RWPE1 (cell line): ENCODE results near the gene NELFE.
"Not testable (repeated sequence)": the region's sequence is repeated elsewhere in the genome, so short reads cannot be mapped to it uniquely, and the experiment has no call there.

ENCODE experiments used
- CTCF ChIA-PET: fragments of 350-600 bp; sonication (Branson Sonifier 250); formaldehyde crosslinking; extraction: SDS; loops from one replicate; lab custom pipeline; 2021; lab: Yijun Ruan, JAX
- POLR2A ChIA-PET: fragments of 400-600 bp; formaldehyde crosslinking; extraction: SDS; loops from one replicate; lab custom pipeline; 2020; ENCODE audit warnings: antibody characterized with exemption; ENCODE audit not compliant: low non-redundant PET; lab: Yijun Ruan, JAX
- DNase-seq: peaks from one replicate; pipeline ENCODE4 v3.0.0; 2012; ENCODE audit warnings: low spot score
- H3K27ac ChIP-seq: fragments of 450-650 bp; 2 replicates; pipeline ENCODE4 v1.5.1; 2017
- TF ChIP-seq, protein P1 (sequence below): fragments of 450-650 bp; conservative IDR thresholded peaks from 2 replicates; pipeline ENCODE4 v1.5.1; 2017; ENCODE audit warnings: low read depth, mild to moderate bottlenecking

The NELFE gene

DNA sequence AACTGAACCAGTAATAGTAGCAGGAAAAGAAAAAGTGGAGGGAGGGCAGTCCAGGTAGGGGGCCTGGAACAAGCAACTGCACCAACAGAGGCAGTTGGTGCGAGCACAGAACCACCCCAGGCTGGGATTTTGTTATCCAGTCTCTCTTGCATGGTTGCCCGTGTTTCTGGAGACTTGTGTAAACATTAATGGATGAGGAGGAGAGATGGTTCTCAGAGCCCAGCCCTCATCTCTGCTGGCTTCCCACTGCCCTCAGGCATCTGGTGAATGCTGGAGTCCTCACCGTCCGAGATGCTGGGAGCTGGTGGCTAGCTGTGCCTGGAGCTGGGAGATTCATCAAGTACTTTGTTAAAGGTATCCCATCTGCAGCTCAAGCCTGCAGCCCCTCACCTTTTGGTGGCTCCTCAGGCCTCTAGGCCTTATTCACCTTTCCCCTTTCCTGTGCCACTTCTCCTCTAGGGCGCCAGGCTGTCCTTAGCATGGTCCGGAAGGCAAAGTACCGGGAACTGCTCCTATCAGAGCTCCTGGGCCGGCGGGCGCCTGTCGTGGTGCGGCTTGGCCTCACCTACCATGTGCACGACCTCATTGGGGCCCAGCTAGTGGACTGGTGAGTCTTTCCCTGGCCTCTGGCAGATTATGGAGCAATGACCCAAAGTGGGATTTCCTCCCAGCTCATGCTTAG, 21.6 kb upstream of the NELFE start:
- peak overlapping the region; percentile 27 for H3K27ac ChIP-seq
- CTCF ChIA-PET, result interaction anchor here (0.6 kb wide), 3 partner anchors 70 to 287 kb away, joined by 3 read pairs; no protein-coding TSS in a partner anchor
- DNase-seq, result not testable (repeated sequence)
- POLR2A ChIA-PET, result interaction anchor here (0.6 kb wide), 1 partner anchor 293 kb away, joined by 5 read pairs; no protein-coding TSS in a partner anchor

- no peak for DNase-seq
- ChIA-PET CTCF (interaction anchor here (0.6 kb wide), 3 partner anchors 69 to 287 kb away, joined by 3 to 4 read pairs (median 3); no protein-coding TSS in a partner anchor), POLR2A (interaction anchor here (0.6 kb wide), 1 partner anchor 292 kb away, joined by 5 read pairs; no protein-coding TSS in a partner anchor)
- H3K27ac ChIP-seq, result peak overlapping the region; percentile 25; the same call in 1 of the 2 replicates
- TF ChIP-seq, protein P1, sequence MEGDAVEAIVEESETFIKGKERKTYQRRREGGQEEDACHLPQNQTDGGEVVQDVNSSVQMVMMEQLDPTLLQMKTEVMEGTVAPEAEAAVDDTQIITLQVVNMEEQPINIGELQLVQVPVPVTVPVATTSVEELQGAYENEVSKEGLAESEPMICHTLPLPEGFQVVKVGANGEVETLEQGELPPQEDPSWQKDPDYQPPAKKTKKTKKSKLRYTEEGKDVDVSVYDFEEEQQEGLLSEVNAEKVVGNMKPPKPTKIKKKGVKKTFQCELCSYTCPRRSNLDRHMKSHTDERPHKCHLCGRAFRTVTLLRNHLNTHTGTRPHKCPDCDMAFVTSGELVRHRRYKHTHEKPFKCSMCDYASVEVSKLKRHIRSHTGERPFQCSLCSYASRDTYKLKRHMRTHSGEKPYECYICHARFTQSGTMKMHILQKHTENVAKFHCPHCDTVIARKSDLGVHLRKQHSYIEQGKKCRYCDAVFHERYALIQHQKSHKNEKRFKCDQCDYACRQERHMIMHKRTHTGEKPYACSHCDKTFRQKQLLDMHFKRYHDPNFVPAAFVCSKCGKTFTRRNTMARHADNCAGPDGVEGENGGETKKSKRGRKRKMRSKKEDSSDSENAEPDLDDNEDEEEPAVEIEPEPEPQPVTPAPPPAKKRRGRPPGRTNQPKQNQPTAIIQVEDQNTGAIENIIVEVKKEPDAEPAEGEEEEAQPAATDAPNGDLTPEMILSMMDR, result no peak
These were observed 20.6 kb upstream of the NELFE start for GRCh38 chr6:31979238-31979898.

DNA sequence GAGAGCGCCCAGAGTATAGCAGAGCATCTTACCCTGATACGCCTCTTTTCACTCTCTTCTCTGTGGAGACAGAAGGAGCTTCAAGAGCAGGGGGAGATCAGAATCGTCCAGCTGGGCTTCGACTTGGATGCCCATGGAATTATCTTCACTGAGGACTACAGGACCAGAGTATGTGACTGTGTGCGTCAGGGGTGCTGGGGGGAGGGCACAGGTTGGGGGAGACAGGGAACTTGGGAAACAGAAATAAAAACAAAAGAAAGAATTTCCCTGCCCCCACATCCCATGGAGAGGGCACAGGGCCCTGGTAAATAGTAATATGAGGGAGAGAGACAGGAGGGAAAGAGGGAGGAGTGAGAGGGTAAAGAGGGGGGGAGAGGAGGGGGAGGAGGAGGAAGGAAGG, 20.1 kb upstream of the NELFE start:
- DNase-seq, result no peak
- TF ChIP-seq, protein P1, result no peak
- CTCF ChIA-PET, result interaction anchor here (0.6 kb wide), 1 partner anchor 148 kb away, joined by 4 read pairs; no protein-coding TSS in a partner anchor
- POLR2A ChIA-PET, result no interaction called here
- no peak overlapping the region; the same call in 1 of the 2 replicates for H3K27ac ChIP-seq

GRCh38 chr6:31977816-31978431, 19.2 kb upstream of the NELFE start:
- no peak for DNase-seq
- TF ChIP-seq, protein P1, result no peak
- CTCF ChIA-PET, result no interaction called here
- H3K27ac ChIP-seq, result 0 out of 2 replicates have a peak overlapping the region, but pooled peaks have one; percentile 7
- POLR2A ChIA-PET, result no interaction called here

DNA sequence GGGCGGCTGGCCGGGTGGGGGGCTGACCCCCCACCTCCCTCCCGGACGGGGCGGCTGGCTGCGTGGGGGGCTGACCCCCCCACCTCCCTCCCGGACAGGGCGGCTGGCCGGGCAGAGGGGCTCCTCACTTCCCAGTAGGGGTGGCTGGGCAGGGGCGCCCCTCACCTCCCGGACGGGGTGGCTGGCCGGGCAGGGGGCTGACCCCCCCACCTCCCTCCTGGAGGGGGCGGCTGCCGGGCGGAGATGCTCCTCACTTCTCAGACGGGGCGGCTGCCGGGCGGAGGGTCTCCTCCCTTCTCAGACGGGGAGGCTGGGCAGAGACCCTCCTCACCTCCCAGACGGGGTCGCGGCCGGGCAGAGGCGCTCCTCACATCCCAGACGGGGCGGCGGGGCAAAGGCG, 17.3 kb upstream of the NELFE start:
- H3K27ac ChIP-seq, POLR2A ChIA-PET, CTCF ChIA-PET, DNase-seq: not testable (repeated sequence)

- TF ChIP-seq, protein P1, result no peak
- H3K27ac ChIP-seq, result peak overlapping the region; percentile 97
- no peak for DNase-seq
- ChIA-PET CTCF (interaction anchor here (1.8 kb wide), 1 partner anchor 75 kb away, joined by 5 read pairs; no protein-coding TSS in a partner anchor), POLR2A (no interaction called here)
These were observed 14.1 kb upstream of the NELFE start for GRCh38 chr6:31972709-31973350.
